Urinary bladder (tissue), 4 donors: ENCODE results near the gene POR. TPM values are rescaled to one million over a fixed set of nuclear protein-coding genes. Genes with fewer than 3 reads are reported as not detected.

Experiments
- DNase-seq: peaks from one replicate; pipeline ENCODE4 v3.0.0-alpha.2; 2015; ENCODE audit errors: extremely low spot score
- H3K27ac ChIP-seq: one replicate; pipeline ENCODE4 v1.5.1; 2013; ENCODE audit warnings: low read depth, mild to moderate bottlenecking, moderate library complexity
- H3K36me3 ChIP-seq: one replicate; pipeline ENCODE4 v1.6.1; 2013; ENCODE audit warnings: mild to moderate bottlenecking, moderate library complexity; ENCODE audit not compliant: insufficient read depth
- H3K4me1 ChIP-seq: one replicate; pipeline ENCODE4 v1.6.1; 2013; ENCODE audit warnings: mild to moderate bottlenecking, moderate library complexity; ENCODE audit not compliant: insufficient read depth
- H3K4me3 ChIP-seq: one replicate; pipeline ENCODE4 v1.5.1; 2013; ENCODE audit warnings: low read depth, low read length
- WGBS: extraction: QIAGEN DNeasy Blood & Tissue Kit; methylation state at CpG from one replicate; pipeline ENCODE4 v1.1.7; 2013; 5-methylcytosine and 5-hydroxymethylcytosine counted together
- polyA plus RNA-seq: library from polyadenylated mRNA; stranded (reverse); fragments of 200-250 nt; gene quantifications from one replicate; pipeline ENCODE4 v1.2.3, GENCODE V29; 2013
- total RNA-seq: library from RNA; depleted of rRNA; stranded (reverse); fragments of >200 nt; gene quantifications from one replicate; pipeline ENCODE4 v1.2.3, GENCODE V29; 2014
- donor health status: healthy with polysubstance abuse.
- donor health status: healthy.

Gene POR
- total and polyA plus RNA-seq, 2 donors, result 33.2 to 103 TPM

- DNase-seq, result no peak
- no peak overlapping the region for H3K4me3 ChIP-seq
- 85% methylated on average over 14 of the region's 14 CpGs for WGBS
- no peak overlapping the region for H3K27ac ChIP-seq
- H3K4me1 ChIP-seq, result no peaks in the 10 kb centered on the region
- no peaks in the 10 kb centered on the region for H3K36me3 ChIP-seq
Observed at GRCh38 chr7:75971309-75971960, 56.5 kb downstream of the POR start.

GRCh38 chr7:75971961-75972763 is 57.2 kb downstream of the POR start:
- Histone ChIP-seq H3K4me3 (no peak overlapping the region), H3K36me3 (no peaks in the 10 kb centered on the region), H3K4me1 (no peaks in the 10 kb centered on the region), H3K27ac (no peak overlapping the region)
- WGBS, result 59% methylated on average over 19 of the region's 19 CpGs
- DNase-seq, result no peak

GRCh38 chr7:75977743-75978142 is 62.8 kb downstream of the POR start:
- H3K27ac ChIP-seq, result no peak overlapping the region

GRCh38 chr7:75979759-75980429 is 64.9 kb downstream of the POR start:
- Histone ChIP-seq H3K4me3 (no peak overlapping the region), H3K36me3 (no peaks in the 10 kb centered on the region), H3K4me1 (no peaks in the 10 kb centered on the region), H3K27ac (no peak overlapping the region)
- WGBS, result 85% methylated on average over 22 of the region's 22 CpGs
- no peak for DNase-seq

More at GRCh38 chr7:75977743-75978142, 62.8 kb downstream of the POR start:
- Histone ChIP-seq H3K36me3 (no peaks in the 10 kb centered on the region), H3K4me1 (no peaks in the 10 kb centered on the region), H3K4me3 (no peak overlapping the region)
- 51% methylated on average over 8 of the region's 8 CpGs for WGBS
- no peak for DNase-seq

- Histone ChIP-seq H3K4me3 (no peak overlapping the region), H3K27ac (no peak overlapping the region), H3K36me3 (no peaks in the 10 kb centered on the region), H3K4me1 (no peaks in the 10 kb centered on the region)
- DNase-seq, result no peak
- 88% methylated on average over 29 of the region's 29 CpGs for WGBS
Observed at GRCh38 chr7:75980430-75981202, 65.7 kb downstream of the POR start.

GRCh38 chr7:75981203-75981452 is 66.2 kb downstream of the POR start:
- Histone ChIP-seq H3K4me1 (no peaks in the 10 kb centered on the region), H3K4me3 (no peak overlapping the region), H3K27ac (no peak overlapping the region), H3K36me3 (no peaks in the 10 kb centered on the region)
- 87% methylated on average over 12 of the region's 12 CpGs for WGBS
- no peak for DNase-seq

GRCh38 chr7:75981453-75982305 is 66.7 kb downstream of the POR start:
- DNase-seq, result no peak
- Histone ChIP-seq H3K27ac (no peak overlapping the region), H3K4me3 (no peak overlapping the region), H3K4me1 (no peaks in the 10 kb centered on the region), H3K36me3 (no peaks in the 10 kb centered on the region)
- 88% methylated on average over 38 of the region's 38 CpGs for WGBS

- DNase-seq, result no peak
- H3K36me3 ChIP-seq, result no peaks in the 10 kb centered on the region
- no peak overlapping the region for H3K4me3 ChIP-seq
- H3K4me1 ChIP-seq, result no peaks in the 10 kb centered on the region
- 92% methylated on average over 22 of the region's 22 CpGs for WGBS
- H3K27ac ChIP-seq, result no peak overlapping the region
Observed at GRCh38 chr7:75982306-75983064, 67.5 kb downstream of the POR start.

GRCh38 chr7:75983471-75984129 is 68.6 kb downstream of the POR start:
- Histone ChIP-seq H3K36me3 (no peaks in the 10 kb centered on the region), H3K4me1 (no peaks in the 10 kb centered on the region), H3K4me3 (no peak overlapping the region), H3K27ac (no peak overlapping the region)
- no peak for DNase-seq
- 88% methylated on average over 26 of the region's 26 CpGs for WGBS

GRCh38 chr7:75984130-75985008 is 69.4 kb downstream of the POR start:
- 92% methylated on average over 44 of the region's 44 CpGs for WGBS
- Histone ChIP-seq H3K4me1 (no peaks in the 10 kb centered on the region), H3K27ac (no peak overlapping the region), H3K4me3 (no peak overlapping the region), H3K36me3 (no peaks in the 10 kb centered on the region)
- no peak for DNase-seq

- no peak overlapping the region for H3K4me3 ChIP-seq
- H3K4me1 ChIP-seq, result no peaks in the 10 kb centered on the region
- no peak overlapping the region for H3K27ac ChIP-seq
- no peaks in the 10 kb centered on the region for H3K36me3 ChIP-seq
- 89% methylated on average over 21 of the region's 21 CpGs for WGBS
- no peak for DNase-seq
Observed at GRCh38 chr7:75985009-75985517, 70.1 kb downstream of the POR start.
